ENCODE measurements around the gene GLO1. TPM values are rescaled to one million over a fixed set of nuclear protein-coding genes. Genes with fewer than 3 reads are reported as not detected.
"Not testable (repeated sequence)": the region's sequence is repeated elsewhere in the genome, so short reads cannot be mapped to it uniquely, and the experiment has no call there.

GLO1 gene
- total and polyA plus RNA-seq, 2 experiments from 2014 or later, result 273 TPM

GRCh38 chr6:38701551-38701950, 1.4 kb downstream of the GLO1 start (continued):
- no peak for TF ChIP-seq ZNF462 (CRISPR knock-in tag; IDR thresholded peaks at IDR 0.05)

- not testable (repeated sequence) for H3K4me1 ChIP-seq (ENCODE audit: insufficient read depth); H3K4me1 Mint-ChIP-seq; H3K4me2 ChIP-seq; H3K27me3 ChIP-seq (ENCODE audit: insufficient read depth); H3K27ac ChIP-seq (ENCODE audit: low read depth); H3F3A ChIP-seq (replicated peaks; ENCODE audit: low read depth); H3K36me3 ChIP-seq (ENCODE audit: insufficient read depth); ATAC-seq; H3K27me3 Mint-ChIP-seq (ENCODE audit: insufficient read depth, low read depth, poor library complexity); H3K4me3 ChIP-seq; H2AFZ ChIP-seq; H3K9me2 ChIP-seq (ENCODE audit: insufficient read depth); H3K4me3 Mint-ChIP-seq; DNase-seq (ENCODE audit: low spot score); H3K27ac Mint-ChIP-seq
- peaks cover 80% of the 10 kb centered on the region for H3K79me2 ChIP-seq (replicated peaks; ENCODE audit: insufficient read depth)
- peaks cover 51% of the 10 kb centered on the region for H4K20me1 ChIP-seq (replicated peaks; ENCODE audit: insufficient read depth)
- peaks cover 11% of the 10 kb centered on the region for H3K9me3 Mint-ChIP-seq
- peaks cover 37% of the 10 kb centered on the region for H3K36me3 Mint-ChIP-seq (ENCODE audit: low read depth)
Observed at GRCh38 chr6:38699702-38700101, 3.2 kb downstream of the GLO1 start.

- peaks cover 44% of the 10 kb centered on the region for H3K36me3 Mint-ChIP-seq (ENCODE audit: low read depth)
- H3K4me3 Mint-ChIP-seq, result no peak overlapping the region
- H3K9me2 ChIP-seq (ENCODE audit: insufficient read depth), result no peaks in the 10 kb centered on the region
- no peak for TF ChIP-seq ETS1 (IDR thresholded peaks at IDR 0.05)
- TF ChIP-seq CREB1 (CRISPR knock-in tag; IDR thresholded peaks at IDR 0.05; ENCODE audit: low read depth), result no peak
- TF ChIP-seq EZH2 (IDR thresholded peaks at IDR 0.05; ENCODE audit: low read depth, unreplicated experiment), result no peak
- no peak for TF ChIP-seq ZNF114 (CRISPR knock-in tag; IDR thresholded peaks at IDR 0.05)
- no peak for TF ChIP-seq CTCF (conservative IDR thresholded peaks at IDR 0.05; ENCODE audit: low read depth in 2 of 2)
- no peak for TF ChIP-seq EZH2phosphoT487 (IDR thresholded peaks at IDR 0.05; ENCODE audit: unreplicated experiment)
- TF ChIP-seq ZNF331 (CRISPR knock-in tag; IDR thresholded peaks at IDR 0.05; ENCODE audit: low read depth), result no peak
Observed at GRCh38 chr6:38697846-38698245, 5.1 kb downstream of the GLO1 start.

More at GRCh38 chr6:38697846-38698245, 5.1 kb downstream of the GLO1 start:
- Histone ChIP-seq H3K27ac (ENCODE audit: low read depth) (no peak overlapping the region), H2AFZ (no peak overlapping the region), H3K79me2 (replicated peaks; ENCODE audit: insufficient read depth) (peaks cover 96% of the 10 kb centered on the region), H3F3A (replicated peaks; ENCODE audit: low read depth) (no peaks in the 10 kb centered on the region), H3K4me1 (ENCODE audit: insufficient read depth) (no peaks in the 10 kb centered on the region), H3K4me3 (no peak overlapping the region), H3K4me2 (no peak overlapping the region), H3K36me3 (ENCODE audit: insufficient read depth) (0 out of 2 replicates have a peak, but pooled peaks cover 4% of the 10 kb centered on the region), H4K20me1 (replicated peaks; ENCODE audit: insufficient read depth) (peaks cover 51% of the 10 kb centered on the region), H3K27me3 (ENCODE audit: insufficient read depth) (no peaks in the 10 kb centered on the region)
- ATAC-seq (no peak), DNase-seq (ENCODE audit: low spot score) (no peak)
- peaks cover 3% of the 10 kb centered on the region for H3K27me3 Mint-ChIP-seq (ENCODE audit: insufficient read depth, low read depth, poor library complexity)
- peaks cover 11% of the 10 kb centered on the region for H3K9me3 Mint-ChIP-seq
- no peak overlapping the region for H3K27ac Mint-ChIP-seq
- peaks cover 2% of the 10 kb centered on the region; the same call in 1 of the 3 replicates for H3K4me1 Mint-ChIP-seq

All from GM23338 (cell line).